OCI-LY3 (cell line): ENCODE results near the gene TM4SF1.
"Not testable (repeated sequence)": the region's sequence is repeated elsewhere in the genome, so short reads cannot be mapped to it uniquely, and the experiment has no call there.

Experiments used
- H2AFZ ChIP-seq: fragments of 200-600, 300-600 bp; shearing (Covaris generic); 2 replicates; pipeline ENCODE4 v1.6.0; 2014; ENCODE audit warnings: antibody characterized with exemption, low read depth, low read length
- H3K27ac ChIP-seq: fragments of 200-600, 300-600 bp; sonication (generic); 2 replicates; pipeline ENCODE4 v1.5.1; 2014; ENCODE audit warnings: mild to moderate bottlenecking, low read length, moderate library complexity, mixed read lengths
- H3K27me3 ChIP-seq: fragments of 200-600, 300-600 bp; sonication (generic); 2 replicates; pipeline ENCODE4 v1.6.1; 2014; ENCODE audit warnings: low read depth, low read length, mixed read lengths
- H3K36me3 ChIP-seq: fragments of 200-600, 300-600 bp; sonication (generic); replicated peaks from 2 replicates; pipeline ENCODE3; 2014; ENCODE audit warnings: low read depth, low read length, mixed read lengths
- H3K4me1 ChIP-seq: fragments of 300-600, 200-600 bp; sonication (generic); 2 replicates; pipeline ENCODE4 v1.6.1; 2014; ENCODE audit warnings: low read length, mixed read lengths
- H3K4me2 ChIP-seq: fragments of 200-600, 300-600 bp; sonication (generic); 2 replicates; pipeline ENCODE4 v1.6.1; 2014; ENCODE audit warnings: low read length, mixed read lengths
- H3K4me3 ChIP-seq: fragments of 300-600, 200-600 bp; sonication (generic); 2 replicates; pipeline ENCODE4 v1.5.1; 2014; ENCODE audit warnings: antibody characterized with exemption, mild to moderate bottlenecking, low read length, moderate library complexity
- H3K79me2 ChIP-seq: fragments of 300-600, 200-600 bp; shearing (Covaris generic); 2 replicates; pipeline ENCODE4 v1.6.1; 2014; ENCODE audit warnings: mild to moderate bottlenecking, low read length, mixed read lengths
- H3K9ac ChIP-seq: fragments of 300-600, 200-600 bp; shearing (Covaris generic); 2 replicates; pipeline ENCODE4 v1.6.0; 2014; ENCODE audit warnings: mild to moderate bottlenecking, low read length, moderate library complexity
- H3K9me3 ChIP-seq: fragments of 200-600, 300-600 bp; shearing (Covaris generic); 2 replicates; pipeline ENCODE4 v1.6.1; 2014; ENCODE audit warnings: low read length, mixed read lengths; ENCODE audit not compliant: insufficient read depth
- H4K20me1 ChIP-seq: fragments of 200-600, 300-600 bp; sonication (generic); 2 replicates; pipeline ENCODE4 v1.6.1; 2016; ENCODE audit warnings: low read length, mixed read lengths; ENCODE audit not compliant: insufficient read depth
- CTCF ChIP-seq: fragments of 200-600, 300-600 bp; sonication (generic); IDR thresholded peaks from 2 replicates; pipeline ENCODE4 v1.5.1; 2014; ENCODE audit warnings: antibody characterized with exemption, low read length, low read depth
- EZH2phosphoT487 ChIP-seq: fragments of 200-600 bp; shearing (Covaris generic); IDR thresholded peaks from 2 replicates; pipeline ENCODE4 v1.6.1; 2018; ENCODE audit warnings: antibody characterized with exemption, mixed run types, low read depth

The TM4SF1 gene

GRCh38 chr3:149381173-149382100 is 4.0 kb upstream of the TM4SF1 start:
- Histone ChIP-seq H2AFZ (no peak overlapping the region), H3K27ac (no peak overlapping the region), H4K20me1 (no peaks in the 10 kb centered on the region), H3K4me1 (peaks cover 4% of the 10 kb centered on the region; the same call in 1 of the 2 replicates), H3K4me2 (no peak overlapping the region), H3K79me2 (no peaks in the 10 kb centered on the region), H3K27me3 (no peaks in the 10 kb centered on the region), H3K4me3 (no peak overlapping the region), H3K9ac (no peak overlapping the region), H3K9me3 (no peaks in the 10 kb centered on the region), H3K36me3 (no peaks in the 10 kb centered on the region)
- TF ChIP-seq EZH2phosphoT487 (no peak), CTCF (no peak)

GRCh38 chr3:149380220-149380619 is 2.8 kb upstream of the TM4SF1 start:
- not testable (repeated sequence) for H3K9ac ChIP-seq, H3K9me3 ChIP-seq, H3K4me1 ChIP-seq, H3K36me3 ChIP-seq, H3K79me2 ChIP-seq, H4K20me1 ChIP-seq, H3K27ac ChIP-seq, H3K27me3 ChIP-seq, H3K4me2 ChIP-seq, H3K4me3 ChIP-seq, H2AFZ ChIP-seq

- peaks cover 4% of the 10 kb centered on the region; the same call in 1 of the 2 replicates for H3K4me1 ChIP-seq
- no peaks in the 10 kb centered on the region for H4K20me1 ChIP-seq
- H3K9me3 ChIP-seq, result no peaks in the 10 kb centered on the region
- no peak overlapping the region for H3K27ac ChIP-seq
- H3K9ac ChIP-seq, result no peak overlapping the region
- H3K27me3 ChIP-seq, result no peaks in the 10 kb centered on the region
- H3K79me2 ChIP-seq, result no peaks in the 10 kb centered on the region
- H3K4me3 ChIP-seq, result no peak overlapping the region
- no peak overlapping the region for H3K4me2 ChIP-seq
- H3K36me3 ChIP-seq, result no peaks in the 10 kb centered on the region
- no peak overlapping the region for H2AFZ ChIP-seq
- no peak for TF ChIP-seq CTCF
- no peak for TF ChIP-seq EZH2phosphoT487
Measured at GRCh38 chr3:149378478-149379309, 1.2 kb upstream of the TM4SF1 start.

GRCh38 chr3:149376718-149377407 is 586 bp downstream of the TM4SF1 start:
- Histone ChIP-seq H4K20me1 (no peaks in the 10 kb centered on the region), H3K27me3 (no peaks in the 10 kb centered on the region), H3K27ac (no peak overlapping the region), H3K36me3 (no peaks in the 10 kb centered on the region), H3K4me1 (peaks cover 1% of the 10 kb centered on the region; the same call in 1 of the 2 replicates), H3K4me3 (no peak overlapping the region), H3K9ac (no peak overlapping the region), H3K9me3 (no peaks in the 10 kb centered on the region), H3K79me2 (no peaks in the 10 kb centered on the region), H2AFZ (no peak overlapping the region), H3K4me2 (no peak overlapping the region)
- no peak for TF ChIP-seq CTCF
- no peak for TF ChIP-seq EZH2phosphoT487
